Left lobe of liver (tissue), 2 donors: ENCODE results near the gene CSPG4. TPM values are rescaled to one million over a fixed set of nuclear protein-coding genes. Genes with fewer than 3 reads are reported as not detected.
"Not testable (repeated sequence)": the region's sequence is repeated elsewhere in the genome, so short reads cannot be mapped to it uniquely, and the experiment has no call there.

Experiments used
- ATAC-seq: fragments of 200-7000 bp; cut with Tn5 transposase; one replicate; pipeline ENCODE4 v1.9.1; 2020; ENCODE audit warnings: mild to moderate bottlenecking, moderate library complexity
- DNase-seq: peaks from one replicate; pipeline ENCODE4 v3.0.0-alpha.2; 2020; ENCODE audit warnings: low spot score
- total RNA-seq: library from RNA; stranded (reverse); gene quantifications from one replicate; pipeline ENCODE4 v1.2.1, GENCODE V29; 2021
- donor health status: DM: no; HTN: no; CAD: no; lungs with moderate emphysema.
- donor health status: DM: no; HTN: yes; CAD: no.

The CSPG4 gene
- total RNA-seq, 1 donor from 2014 or later, result 0.23 TPM

DNA sequence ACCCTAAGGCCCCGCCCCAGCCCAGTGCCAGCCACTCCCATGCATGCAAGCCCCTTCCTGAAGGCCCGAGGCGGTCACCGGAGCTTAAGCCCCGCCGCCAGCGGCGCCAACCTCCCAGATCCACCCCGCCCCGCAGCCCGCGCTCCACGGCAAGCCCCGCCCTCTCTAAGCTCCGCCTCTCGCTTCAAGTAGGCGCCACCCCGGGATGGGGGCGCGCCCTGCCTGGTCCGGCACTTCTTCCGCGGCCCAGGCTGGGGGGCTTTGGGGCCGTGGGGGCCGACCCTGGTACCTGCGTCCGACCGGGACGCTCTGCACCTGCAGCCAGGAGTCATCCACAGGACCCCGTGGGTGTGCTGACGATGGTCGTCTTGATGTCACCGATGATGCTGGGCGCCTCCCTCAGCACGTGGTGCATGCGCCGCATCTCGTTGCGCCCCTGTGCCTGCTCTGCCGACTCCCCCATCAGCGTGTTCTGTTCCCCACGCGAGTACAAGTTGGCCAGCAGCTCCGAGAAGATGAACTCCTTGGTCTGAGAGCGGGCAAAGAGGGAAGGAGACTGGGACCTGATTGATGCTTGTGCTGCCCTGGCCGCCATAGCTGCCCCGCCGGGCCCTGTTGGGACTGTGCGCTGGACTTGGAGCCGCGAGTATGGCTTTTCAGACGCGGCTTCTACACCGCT lies 26.1 kb upstream of the CSPG4 start:
- ATAC-seq, result peak; percentile 98
- DNase-seq, result peak; percentile 95

- peak; percentile 43 for ATAC-seq
- DNase-seq, result no peak
Measured at GRCh38 chr15:75738014-75738646, 25.5 kb upstream of the CSPG4 start.

GRCh38 chr15:75737116-75738013 lies 24.7 kb upstream of the CSPG4 start:
- not testable (repeated sequence) for DNase-seq, ATAC-seq

DNA sequence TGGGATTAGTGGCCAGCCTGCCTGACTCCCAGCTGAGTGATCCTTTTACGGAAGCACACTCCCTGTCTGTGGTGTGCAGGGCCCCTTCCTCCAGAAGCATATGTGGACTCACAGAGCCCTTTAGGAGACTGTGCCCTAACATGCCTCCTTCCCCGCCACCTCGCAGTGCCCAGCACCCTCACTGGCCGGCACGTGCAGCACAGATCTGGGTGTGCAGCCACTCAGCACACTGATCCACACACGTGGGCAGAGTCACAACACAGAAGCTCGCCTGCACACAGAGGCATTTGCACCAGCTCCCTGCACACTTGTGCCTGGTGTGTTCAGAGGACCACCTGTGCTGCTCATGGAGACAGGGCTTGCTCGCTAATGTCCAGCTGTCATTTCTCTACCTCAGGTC lies 23.6 kb upstream of the CSPG4 start:
- ATAC-seq, result no peak
- DNase-seq, result no peak

DNA sequence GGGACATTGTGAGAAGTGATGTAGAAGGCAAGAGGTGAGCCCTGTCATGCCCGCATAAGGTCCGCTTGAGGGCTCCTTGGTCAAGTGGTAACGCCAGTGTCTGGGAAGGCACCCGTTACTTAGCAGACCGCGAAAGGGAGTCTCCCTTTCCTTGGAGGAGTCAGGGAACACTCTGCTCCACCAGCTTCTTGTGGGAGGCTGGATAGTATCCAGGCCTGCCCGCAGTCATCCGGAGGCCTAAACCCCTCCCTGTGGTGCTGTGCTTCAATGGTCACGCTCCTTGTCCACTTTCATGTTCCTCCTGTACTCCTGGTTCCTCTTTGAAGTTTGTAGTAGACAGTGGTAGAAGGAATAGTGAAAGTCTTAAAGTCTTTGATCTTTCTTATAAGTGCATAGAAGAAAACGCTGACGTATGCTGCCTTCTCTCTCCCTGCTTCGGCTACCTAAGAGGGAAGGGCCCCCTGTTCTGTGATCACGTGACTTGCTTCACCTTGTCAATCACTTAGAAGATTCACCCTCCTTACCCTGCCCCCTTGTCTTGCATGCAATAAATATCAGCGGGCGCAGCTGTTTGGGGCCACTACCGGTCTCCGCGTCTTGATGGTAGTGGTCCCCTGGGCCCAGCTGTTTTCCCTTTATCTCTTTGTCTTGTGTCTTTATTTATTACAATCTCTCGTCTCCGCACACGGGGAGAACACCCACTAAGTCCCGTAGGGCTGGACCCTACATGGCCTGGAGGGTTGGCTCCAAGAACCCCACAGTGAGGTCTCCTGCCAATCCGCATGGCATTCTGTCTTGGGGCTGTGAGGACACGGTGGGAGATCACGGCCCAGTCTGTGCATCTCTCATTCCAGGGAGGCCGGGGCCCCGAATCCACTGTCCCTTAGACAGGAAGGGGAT lies 22.5 kb upstream of the CSPG4 start:
- ATAC-seq, DNase-seq: not testable (repeated sequence)

DNA sequence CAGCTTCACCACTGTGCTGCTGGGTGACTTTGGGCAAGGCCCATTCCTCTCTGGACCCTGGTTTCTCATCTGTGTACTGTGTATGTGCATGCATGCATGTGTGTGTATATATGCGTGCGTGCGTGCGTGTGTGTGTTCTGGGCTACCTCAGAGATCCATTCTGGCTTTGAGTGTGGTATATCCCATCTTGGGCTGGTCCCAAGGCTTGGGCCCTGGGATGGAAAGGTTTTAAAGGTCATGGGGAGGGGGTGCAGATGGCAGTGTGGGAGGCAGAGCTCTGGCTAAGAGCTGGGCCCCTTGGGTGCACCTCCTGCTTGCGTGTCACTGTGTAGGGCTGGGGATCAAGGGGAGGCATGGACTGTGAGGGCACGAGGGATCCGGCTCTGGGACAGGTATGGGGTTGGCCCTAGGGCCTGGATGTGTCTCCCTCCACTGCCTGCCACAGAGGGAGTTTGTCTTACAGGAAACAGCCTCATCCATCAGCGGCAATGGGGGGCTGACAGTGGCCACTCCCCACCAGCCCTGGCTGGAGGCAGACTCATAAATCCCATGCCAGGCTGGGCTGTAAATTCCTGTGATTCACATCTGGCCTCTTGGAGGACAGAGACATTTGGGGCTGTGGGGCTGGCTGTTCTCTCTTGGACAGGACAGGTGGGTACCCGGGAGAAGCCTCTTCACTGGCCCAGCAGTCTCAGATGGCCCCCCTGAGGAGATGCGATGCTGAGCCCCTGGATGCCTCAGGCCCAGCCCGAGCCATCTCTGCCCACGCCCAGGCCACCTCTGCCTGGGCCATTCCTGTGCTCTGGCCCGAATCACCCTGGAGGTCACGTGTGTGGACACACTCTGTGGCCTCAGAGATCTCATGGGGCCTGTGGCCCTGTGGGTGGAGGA lies 21.4 kb upstream of the CSPG4 start:
- no peak for DNase-seq
- no peak for ATAC-seq

GRCh38 chr15:75732809-75733451 lies 20.3 kb upstream of the CSPG4 start:
- DNase-seq (peak; percentile 69), ATAC-seq (peak; percentile 91)

DNA sequence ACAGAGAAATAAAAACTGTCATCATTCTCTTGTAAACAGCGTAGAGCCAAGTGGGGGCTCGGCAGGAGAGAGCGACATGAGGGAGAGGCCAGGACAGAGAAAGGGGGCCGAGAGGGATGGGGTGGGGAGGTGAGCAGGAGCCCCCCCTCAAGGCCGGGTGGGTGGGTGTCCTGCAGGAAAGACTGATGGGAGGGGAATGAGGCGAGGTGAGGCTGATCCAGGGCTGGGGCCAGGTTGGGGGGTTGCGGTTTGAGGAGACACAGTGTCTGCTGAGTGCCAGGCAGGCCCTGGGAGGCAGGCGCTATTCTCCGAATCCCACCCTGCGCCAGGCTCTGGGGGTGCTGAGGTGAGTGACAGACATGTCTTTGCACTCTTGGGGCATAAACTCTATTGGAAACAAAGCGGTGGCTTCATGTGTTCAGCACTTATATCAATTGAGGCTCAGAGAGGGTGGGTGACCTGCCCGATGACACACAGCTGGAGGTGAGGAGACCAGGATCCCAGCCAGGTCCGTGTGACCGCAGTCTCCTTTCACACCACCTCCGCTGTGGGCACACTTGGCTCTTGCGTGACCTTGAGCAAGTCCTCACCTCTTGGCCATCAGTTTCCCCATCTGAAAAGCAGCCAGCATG lies 19.6 kb upstream of the CSPG4 start:
- no peak for DNase-seq
- ATAC-seq, result no peak

GRCh38 chr15:75731248-75732151 lies 18.9 kb upstream of the CSPG4 start:
- DNase-seq, result no peak
- peak; percentile 20 for ATAC-seq

GRCh38 chr15:75730376-75731247 lies 18.0 kb upstream of the CSPG4 start:
- not testable (repeated sequence) for ATAC-seq, DNase-seq

DNA sequence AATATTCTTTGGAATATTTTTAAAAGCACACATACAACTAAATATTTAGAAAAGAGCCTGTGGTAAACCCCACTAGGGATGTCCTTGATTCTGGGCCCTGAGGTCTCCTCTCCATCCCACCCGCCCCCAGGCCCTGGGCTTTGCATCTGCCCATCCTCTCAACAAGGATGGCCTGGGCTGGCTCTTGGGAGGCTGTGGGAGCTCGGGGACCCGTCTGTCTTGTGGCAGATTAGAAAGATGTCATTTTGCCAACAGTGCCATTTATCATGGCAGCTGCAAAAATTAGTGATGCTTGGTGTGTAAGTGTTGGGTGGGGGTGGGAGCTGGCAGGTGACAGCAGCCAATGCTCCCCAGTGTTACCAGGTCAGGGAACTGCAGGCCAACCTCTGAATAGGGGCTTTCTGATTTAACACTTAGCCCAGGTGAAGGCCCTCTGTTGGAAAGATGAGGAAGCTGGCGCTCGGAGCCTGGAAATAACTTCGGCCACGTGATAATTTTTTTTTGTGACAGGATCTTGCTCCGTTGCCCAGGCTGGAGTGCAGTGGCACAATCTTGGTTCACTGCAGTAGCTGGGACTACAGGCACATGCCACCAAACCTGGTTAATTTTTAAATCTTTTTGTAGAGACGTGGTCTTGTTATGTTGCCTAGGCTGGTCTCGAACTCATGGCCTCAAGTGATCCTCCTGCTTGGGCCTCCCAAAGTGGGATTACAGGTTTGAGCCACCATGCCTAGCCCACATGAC lies 16.9 kb upstream of the CSPG4 start:
- DNase-seq (no peak), ATAC-seq (no peak)

DNA sequence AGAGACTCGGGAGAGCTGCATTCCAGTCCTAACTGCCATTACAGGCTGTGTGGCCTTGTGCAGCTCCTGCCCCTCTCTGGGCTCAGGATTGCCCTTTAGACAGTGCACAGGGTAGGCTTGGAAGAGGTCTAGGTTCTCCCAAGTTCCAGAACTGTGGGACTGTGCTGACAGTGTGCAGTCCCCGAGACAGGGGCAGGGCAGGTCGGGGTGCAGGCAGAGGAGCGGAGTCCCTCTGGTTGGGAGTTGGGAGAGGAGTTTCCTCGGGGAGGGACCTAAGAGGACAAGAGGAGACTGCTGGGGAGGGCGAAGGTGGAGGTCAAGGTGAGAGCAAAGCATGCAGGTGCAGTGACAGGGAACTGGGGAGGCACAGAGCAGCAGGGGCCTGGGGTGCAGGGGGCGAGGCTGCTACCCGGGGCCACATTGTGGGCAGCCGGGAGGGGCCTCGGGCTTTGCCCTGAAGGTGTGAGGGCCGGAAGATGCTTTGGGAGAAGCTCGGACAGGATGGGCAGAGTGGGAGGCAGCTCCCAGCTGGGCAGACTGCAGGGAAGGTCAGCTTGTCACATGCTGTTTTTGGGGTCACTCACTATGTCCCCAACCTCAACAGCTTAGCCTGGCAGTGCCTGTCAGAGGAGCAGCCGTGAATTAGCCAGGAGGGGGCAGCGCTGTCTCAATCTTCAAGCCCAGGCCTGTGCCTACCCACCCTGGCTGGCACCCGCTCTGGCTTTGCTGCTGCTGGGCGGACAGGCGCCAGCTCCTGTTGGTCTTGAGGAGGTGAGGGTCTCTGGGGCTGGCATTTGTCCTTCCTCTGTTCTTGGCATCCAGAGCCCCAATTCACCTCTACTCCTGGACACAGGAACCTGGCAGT lies 15.4 kb upstream of the CSPG4 start:
- ATAC-seq (peak; percentile 65), DNase-seq (peak; percentile 63)

GRCh38 chr15:75727031-75727531 lies 14.4 kb upstream of the CSPG4 start:
- DNase-seq, result no peak
- no peak for ATAC-seq

- DNase-seq (no peak), ATAC-seq (no peak)
Measured at GRCh38 chr15:75725719-75726607, 13.3 kb upstream of the CSPG4 start.
